HepG2 (cell line): Measurements from ENCODE around the gene SIRPA. TPM values are rescaled to one million over a fixed set of nuclear protein-coding genes. Genes with fewer than 3 reads are reported as not detected.

Source experiments
- AHR ChIP-seq: IDR thresholded peaks from 2 replicates; pipeline ENCODE4 v1.6.1; 2018; ENCODE audit warnings: missing genetic modification reagents, missing compliant biosample characterization
- CEBPZ ChIP-seq: IDR thresholded peaks from 2 replicates; pipeline ENCODE4 v1.6.1; 2012; ENCODE audit warnings: low read length, improper control_type of control experiment
- CHD2 ChIP-seq: IDR thresholded peaks from 2 replicates; pipeline ENCODE4 v1.6.1; 2011; ENCODE audit warnings: low read depth, low read length, improper control_type of control experiment
- EEA1 ChIP-seq: sonication (generic); formaldehyde crosslinking; IDR thresholded peaks from 2 replicates; pipeline ENCODE4 v1.5.1; 2020; ENCODE audit warnings: mild to moderate bottlenecking, missing genetic modification reagents, borderline replicate concordance
- GATA4 ChIP-seq: sonication (generic); IDR thresholded peaks from 2 replicates; pipeline ENCODE4 v1.6.1; 2016; ENCODE audit warnings: antibody characterized with exemption, low read depth, borderline replicate concordance
- GFI1 ChIP-seq: sonication (generic); formaldehyde crosslinking; IDR thresholded peaks from 2 replicates; pipeline ENCODE4 v1.5.0; 2020; ENCODE audit warnings: missing genetic modification reagents, mild to moderate bottlenecking, borderline replicate concordance
- GTF3A ChIP-seq: sonication (generic); formaldehyde crosslinking; conservative IDR thresholded peaks from 2 replicates; pipeline ENCODE4 v1.4.0; 2020; ENCODE audit warnings: mild to moderate bottlenecking, missing genetic modification reagents
- KAT7 ChIP-seq: IDR thresholded peaks from 2 replicates; pipeline ENCODE4 v1.6.1; 2018; ENCODE audit warnings: borderline replicate concordance, missing compliant biosample characterization
- KAT8 ChIP-seq: IDR thresholded peaks from 2 replicates; pipeline ENCODE4 v1.6.1; 2016; ENCODE audit warnings: missing genetic modification reagents, missing compliant biosample characterization
- MED1 ChIP-seq: sonication (generic); formaldehyde crosslinking; IDR thresholded peaks from 2 replicates; pipeline ENCODE4 v1.4.0; 2020; ENCODE audit warnings: missing genetic modification reagents
- MXD3 ChIP-seq: IDR thresholded peaks from 2 replicates; pipeline ENCODE4 v1.6.1; 2016; ENCODE audit warnings: mild to moderate bottlenecking, missing biosample characterization, missing genetic modification reagents
- PAXIP1 ChIP-seq: sonication (generic); formaldehyde crosslinking; conservative IDR thresholded peaks from 2 replicates; pipeline ENCODE4 v1.4.0; 2020; ENCODE audit warnings: mild to moderate bottlenecking, missing genetic modification reagents, moderate library complexity
- PCBP1 ChIP-seq: fragments of 200-400 bp; formaldehyde crosslinking; IDR thresholded peaks from 2 replicates; pipeline ENCODE4 v1.6.1; 2017; ENCODE audit warnings: mild to moderate bottlenecking, low read depth, low read length, borderline replicate concordance
- RFX5 ChIP-seq: IDR thresholded peaks from 2 replicates; pipeline ENCODE4 v1.6.1; 2011; ENCODE audit warnings: low read depth, low read length, improper control_type of control experiment
- RFXANK ChIP-seq: IDR thresholded peaks from 2 replicates; pipeline ENCODE4 v1.6.1; 2016
- SRSF1 ChIP-seq: fragments of 200-400 bp; formaldehyde crosslinking; optimal IDR thresholded peaks from 2 replicates; pipeline ENCODE3; 2017; ENCODE audit warnings: mild to moderate bottlenecking, low read depth, low read length, moderate library complexity
- TAF15 ChIP-seq: fragments of 200-400 bp; formaldehyde crosslinking; IDR thresholded peaks from one replicate; pipeline ENCODE4 v1.6.1; 2018; ENCODE audit warnings: mild to moderate bottlenecking, low read depth, low read length; ENCODE audit not compliant: poor library complexity, severe bottlenecking
- TBL1XR1 ChIP-seq: fragments of 150-350 bp; IDR thresholded peaks from 2 replicates; pipeline ENCODE4 v1.6.1; 2014; ENCODE audit warnings: borderline replicate concordance, low read length; ENCODE audit not compliant: partially characterized antibody
- TFAP4 ChIP-seq: sonication (generic); IDR thresholded peaks from 2 replicates; pipeline ENCODE4 v1.6.1; 2016; ENCODE audit warnings: low read depth, borderline replicate concordance
- TMF1 ChIP-seq: sonication (generic); formaldehyde crosslinking; IDR thresholded peaks from 2 replicates; pipeline ENCODE4 v1.8.1; 2022; ENCODE audit warnings: low read depth, missing genetic modification reagents
- ZNF382 ChIP-seq: sonication (generic); formaldehyde crosslinking; IDR thresholded peaks from 2 replicates; pipeline ENCODE4 v1.5.0; 2020; ENCODE audit warnings: missing genetic modification reagents, mild to moderate bottlenecking, borderline replicate concordance
- ZNF546 ChIP-seq: sonication (generic); formaldehyde crosslinking; conservative IDR thresholded peaks from 2 replicates; pipeline ENCODE4 v1.8.1; 2023; ENCODE audit warnings: mild to moderate bottlenecking, missing genetic modification reagents
- ZNF572 ChIP-seq: sonication (generic); formaldehyde crosslinking; IDR thresholded peaks from 2 replicates; pipeline ENCODE4 v1.5.1; 2020; ENCODE audit warnings: mild to moderate bottlenecking, missing genetic modification reagents
- ZNF672 ChIP-seq: sonication (generic); formaldehyde crosslinking; IDR thresholded peaks from 2 replicates; pipeline ENCODE4 v1.8.1; 2022; ENCODE audit warnings: missing genetic modification reagents
- ZNF75D ChIP-seq: sonication (generic); formaldehyde crosslinking; IDR thresholded peaks from 2 replicates; pipeline ENCODE4 v1.8.1; 2023; ENCODE audit warnings: missing genetic modification reagents, mild to moderate bottlenecking, borderline replicate concordance
- polyA plus RNA-seq, 8 experiments: library from polyadenylated mRNA; depleted of rRNA in 3 of 8; stranded (reverse) in 7 of 8; unstranded in 1 of 8; fragments of >200 nt; fragmentation: Illumina TruSeq in 4 of 8; extraction: Trizol in 4 of 8; gene quantifications; 2 replicates each; pipeline versions ENCODE4 v1.2.1 to v1.2.3, GENCODE V29; 2011 to 2016; ENCODE audit warnings: low read depth in 4 of 8, missing spikeins in 1 of 8, mixed read lengths in 1 of 8; ENCODE audit not compliant: insufficient read depth in 1 of 8
- total RNA-seq, 5 experiments: library from RNA; depleted of rRNA; stranded (reverse); fragments of >200 nt; fragmentation: Illumina TruSeq; extraction: Trizol; gene quantifications; 2 replicates each; pipeline ENCODE4 v1.2.3, GENCODE V29; 2016; ENCODE audit warnings: low read depth in 1 of 5

SIRPA gene
- total and polyA plus RNA-seq, 2 of the 13 experiments (the other 11 are each of a cell fraction or from before 2014, with no cell fraction given), result 7.2 to 17.6 TPM

GRCh38 chr20:1855109-1855508, 40.1 kb upstream of the SIRPA start (continued):
- peak; percentile 75 for TF ChIP-seq PAXIP1 (CRISPR knock-in tag)
- TF ChIP-seq TAF15, result no peak
- no peak for TF ChIP-seq ZNF382 (CRISPR knock-in tag)
- TF ChIP-seq GFI1 (CRISPR knock-in tag), result peak; percentile 46; the same call in 1 of the 2 replicates
- TF ChIP-seq TBL1XR1, result no peak
- TF ChIP-seq TFAP4, result peak; percentile 55; the same call in 1 of the 2 replicates
- TF ChIP-seq ZNF572 (CRISPR knock-in tag), result no peak
- no peak for TF ChIP-seq ZNF672 (CRISPR knock-in tag)
- TF ChIP-seq RFX5, result no peak
- no peak for TF ChIP-seq EEA1
- no peak for TF ChIP-seq KAT7 (CRISPR knock-in tag)
- no peak for TF ChIP-seq MXD3 (CRISPR knock-in tag)
- no peak for TF ChIP-seq CEBPZ
- TF ChIP-seq CHD2, result no peak
- TF ChIP-seq KAT8 (CRISPR knock-in tag), result 0 out of 2 replicates have a peak, but pooled peaks have one; percentile 26
- TF ChIP-seq GATA4, result no peak
- no peak for TF ChIP-seq ZNF546
- no peak for TF ChIP-seq ZNF75D
- no peak for TF ChIP-seq PCBP1
- no peak for TF ChIP-seq TMF1 (CRISPR knock-in tag)
- 0 out of 2 replicates have a peak, but pooled peaks have one; percentile 30 for TF ChIP-seq MED1 (CRISPR knock-in tag)
- no peak for TF ChIP-seq AHR (CRISPR knock-in tag)
- no peak for TF ChIP-seq RFXANK (CRISPR knock-in tag)
- TF ChIP-seq SRSF1, result no peak
- TF ChIP-seq GTF3A, result no peak
